K562 (cell line): Measurements from ENCODE around the gene FAM241B. TPM values are rescaled to one million over a fixed set of nuclear protein-coding genes. Genes with fewer than 3 reads are reported as not detected.

ENCODE experiments used
- ATAC-seq: fragments of 200-7000 bp; cut with Tn5 transposase; 3 replicates; pipeline ENCODE4 v1.9.1; 2020; ENCODE audit warnings: moderate library complexity
- BruUV-seq: library from RNA; stranded (reverse); fragments of 400-500 nt; replicated peaks from 2 replicates; lab custom pipeline; 2021; lab: Mats Ljungman, UMichigan
- CTCF ChIA-PET: fragments of 300-600 bp; formaldehyde crosslinking; extraction: SDS; loops from one replicate; lab custom pipeline; 2021; ENCODE audit warnings: low intra/inter-chr PET ratio; lab: Yijun Ruan, JAX
- POLR2A ChIA-PET: fragments of 300-600, 350-650 bp; sonication (Branson Sonifier 250); formaldehyde crosslinking; extraction: SDS; loops from one replicate; lab custom pipeline; 2021; ENCODE audit warnings: antibody characterized with exemption, inconsistent platforms; lab: Yijun Ruan, JAX
- DNase-seq, 4 experiments: peaks; one replicate each; pipeline versions ENCODE4 v3.0.0 to v3.0.0-alpha.2; 2011 to 2018; ENCODE audit warnings: low spot score in 3 of 4, mixed read lengths in 3 of 4; ENCODE audit errors: extremely low read depth in 1 of 4
- FAIRE-seq: peaks from 2 replicates; lab custom pipeline; 2011; peaks lifted over from hg19 to GRCh38; lab: Jason Lieb, UNC
- H2AFZ ChIP-seq: 2 replicates; pipeline ENCODE4 v1.6.0; 2011; ENCODE audit warnings: low read depth, low read length, control low read depth, inconsistent platforms
- H3K27ac ChIP-seq: fragments of 200-600 bp; 3 replicates; pipeline ENCODE4 v1.8.0; 2011; ENCODE audit warnings: low read depth, mild to moderate bottlenecking, control low read depth, inconsistent platforms, low read length, moderate library complexity, mixed read lengths; ENCODE audit errors: extremely low read depth
- H3K27me3 ChIP-seq, 2 experiments: fragments of 300-600 bp in 1 of 2; 2 replicates in 1 of 2; 3 replicates in 1 of 2; pipeline versions ENCODE4 v1.6.0 to v1.8.0; 2011; ENCODE audit warnings: inconsistent platforms in 2 of 2, low read length in 2 of 2, mild to moderate bottlenecking in 1 of 2, mixed read lengths in 1 of 2, moderate library complexity in 1 of 2; ENCODE audit not compliant: control insufficient read depth in 2 of 2, insufficient read depth in 2 of 2
- H3K36me3 ChIP-seq: fragments of 300-600 bp; 3 replicates; pipeline ENCODE4 v1.8.0; 2011; ENCODE audit warnings: mild to moderate bottlenecking, low read length, inconsistent platforms; ENCODE audit not compliant: control insufficient read depth, insufficient read depth
- H3K4me1 ChIP-seq, 2 experiments: fragments of 200-600 bp in 1 of 2; replicated peaks in 1 of 2; 2 replicates in 1 of 2; 3 replicates in 1 of 2; pipeline versions ENCODE4 v1.5.1 to v1.8.0; 2011; ENCODE audit warnings: inconsistent platforms in 2 of 2, low read length in 2 of 2, mild to moderate bottlenecking in 1 of 2, mixed read lengths in 1 of 2, moderate library complexity in 1 of 2; ENCODE audit not compliant: control insufficient read depth in 2 of 2, insufficient read depth in 2 of 2
- H3K4me2 ChIP-seq: 2 replicates; pipeline ENCODE4 v1.6.1; 2011; ENCODE audit warnings: low read length, control low read depth, inconsistent platforms, mixed read lengths; ENCODE audit not compliant: insufficient read depth
- H3K4me3 ChIP-seq: fragments of 200-600 bp; sonication (generic), shearing (Covaris generic); 2 replicates; pipeline ENCODE4 v1.5.1; 2016; ENCODE audit warnings: control low read depth, inconsistent platforms
- H3K79me2 ChIP-seq: fragments of 200-600 bp; 3 replicates; pipeline ENCODE4 v1.8.0; 2011; ENCODE audit warnings: low read length, inconsistent platforms; ENCODE audit not compliant: control insufficient read depth, insufficient read depth
- H3K9ac ChIP-seq, 2 experiments: 2 replicates each; pipeline versions ENCODE4 v1.6.0 to v1.6.1; 2011; ENCODE audit warnings: low read depth in 2 of 2, low read length in 2 of 2, control low read depth in 1 of 2, inconsistent platforms in 1 of 2, mild to moderate bottlenecking in 1 of 2, mixed read lengths in 1 of 2; ENCODE audit not compliant: insufficient read depth in 1 of 2
- H3K9me1 ChIP-seq: one replicate; pipeline ENCODE4 v1.6.0; 2011; ENCODE audit warnings: inconsistent platforms, mild to moderate bottlenecking, low read length, moderate library complexity; ENCODE audit not compliant: control insufficient read depth, insufficient read depth
- H3K9me3 ChIP-seq: replicated peaks from 2 replicates; pipeline ENCODE4 v1.5.1; 2011; ENCODE audit warnings: low read depth, low read length, inconsistent platforms; ENCODE audit not compliant: control insufficient read depth, insufficient read depth
- H4K20me1 ChIP-seq: replicated peaks from 2 replicates; pipeline ENCODE4 v1.6.1; 2011; ENCODE audit warnings: low read length, inconsistent platforms, mixed read lengths; ENCODE audit not compliant: control insufficient read depth, insufficient read depth
- NFIC ChIP-seq: fragments of 450-650 bp; IDR thresholded peaks from 2 replicates; pipeline ENCODE4 v1.6.1; 2017; ENCODE audit warnings: mild to moderate bottlenecking, inconsistent platforms
- SMARCA5 ChIP-seq: fragments of 450-650 bp; IDR thresholded peaks from 2 replicates; pipeline ENCODE4 v1.6.1; 2016
- SNRNP70 ChIP-seq: fragments of 200-400 bp; formaldehyde crosslinking; optimal IDR thresholded peaks from 2 replicates; pipeline ENCODE3; 2017; ENCODE audit warnings: low read depth, low read length
- WGBS: fragments of 100-300 bp; shearing (Covaris generic); methylation state at CpG from one replicate; pipeline ENCODE4 v1.1.6; 2016; ENCODE audit warnings: low coverage, mixed read lengths; ENCODE audit not compliant: insufficient coverage; ENCODE audit errors: missing lambda C conversion rate; 5-methylcytosine and 5-hydroxymethylcytosine counted together
- in situ Hi-C: fragments of 300-500 bp; cut with MboI; formaldehyde crosslinking; loops from 4 replicates; pipeline ENCODE4 v1.15.0; 2018; ENCODE audit warnings: inconsistent platforms, mixed read lengths
- intact Hi-C: fragments of 100-400 bp; cut with micrococcal nuclease; formaldehyde crosslinking; loops from 2 replicates; pipeline ENCODE4 v1.14.2; 2022
- polyA plus RNA-seq, 8 experiments: library from polyadenylated mRNA; depleted of rRNA in 4 of 8; stranded (reverse) in 5 of 8; unstranded in 3 of 8; fragments of >200 nt; fragmentation: Nextera tagmentation in 2 of 8; fragmentation: Illumina TruSeq in 1 of 8; extraction: Ambion mirVana in 2 of 8; extraction: Trizol in 1 of 8; gene quantifications; 2 replicates each; pipeline versions ENCODE4 v1.2.1 to v1.2.3, GENCODE V29; 2011 to 2014; ENCODE audit warnings: inconsistent platforms in 1 of 8, missing spikeins in 1 of 8
- total RNA-seq, 7 experiments: library from RNA; depleted of rRNA in 6 of 7; stranded (reverse); fragments of >200 nt in 6 of 7; fragmentation: Illumina TruSeq in 2 of 7; extraction: Trizol in 2 of 7; gene quantifications; 2 replicates each; pipeline versions ENCODE4 v1.2.1 to v1.2.3, GENCODE V29; 2011 to 2021; ENCODE audit warnings: low replicate concordance in 1 of 7
- TF ChIP-seq, protein P1 (sequence below): fragments of 200-600 bp; sonication (generic); IDR thresholded peaks from one replicate; pipeline ENCODE4 v1.6.1; 2012; ENCODE audit warnings: mild to moderate bottlenecking, low read depth, low read length, inconsistent platforms
- TF ChIP-seq, protein P2 (sequence below), 2 experiments: fragments of 200-800 bp in 1 of 2; sonication (Bioruptor generic) in 1 of 2; sonication (generic) in 1 of 2; formaldehyde crosslinking in 1 of 2; IDR thresholded peaks in 1 of 2; conservative IDR thresholded peaks in 1 of 2; 2 replicates each; pipeline versions ENCODE4 v1.5.0 to v1.6.1; 2016 to 2020; ENCODE audit warnings: missing compliant biosample characterization in 1 of 2, missing genetic modification characterization in 1 of 2, missing genetic modification reagents in 1 of 2
- TF ChIP-seq, protein P3 (sequence below), 3 experiments: IDR thresholded peaks in 2 of 3; conservative IDR thresholded peaks in 1 of 3; 2 replicates each; pipeline ENCODE4 v1.5.1; 2011 to 2012; ENCODE audit warnings: low read length in 3 of 3, mild to moderate bottlenecking in 3 of 3, control low read depth in 2 of 3, improper control_type of control experiment in 1 of 3, inconsistent platforms in 1 of 3, low read depth in 1 of 3, mixed read lengths in 1 of 3, moderate library complexity in 1 of 3; ENCODE audit not compliant: insufficient read depth in 2 of 3

The FAM241B gene
- total and polyA plus RNA-seq, 9 of the 15 experiments (the other 6 are each of a cell fraction or from before 2014, with no cell fraction given), result 1.9 to 11.1 (median 3.0) TPM

DNA sequence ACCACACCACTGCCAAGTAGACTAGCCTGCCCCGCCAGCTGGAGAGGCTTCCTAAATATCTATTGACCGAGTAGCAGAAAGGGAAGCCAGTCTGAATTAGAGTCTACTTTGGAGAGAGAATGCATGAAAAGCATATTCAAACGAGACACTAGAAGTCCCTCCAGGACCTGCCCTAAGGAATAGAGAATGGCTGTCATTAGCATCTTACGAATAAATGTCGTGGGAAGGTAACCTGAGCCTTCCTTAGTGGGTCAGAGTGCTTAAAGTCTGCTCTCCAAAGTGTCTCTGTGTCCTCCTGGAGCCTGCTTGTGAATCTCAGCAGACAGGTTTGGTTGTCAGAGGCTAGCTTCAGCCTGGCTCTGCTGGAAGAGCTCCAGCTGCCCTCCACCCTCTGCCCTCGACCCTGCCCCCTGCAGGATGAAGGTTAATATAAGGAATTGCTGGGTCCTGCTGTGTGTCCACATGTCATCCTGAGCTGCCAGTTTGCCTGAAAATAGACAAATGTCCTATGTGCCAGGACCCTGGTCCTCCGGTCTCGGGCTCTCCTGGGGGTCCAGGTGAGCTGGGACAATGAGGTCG is 33.4 kb downstream of the FAM241B start:
- POLR2A ChIA-PET, result interaction anchor here (0.7 to 1.4 kb wide), 4 partner anchors 10 to 252 kb away, joined by 3 read pairs; no protein-coding TSS in a partner anchor
- peak; percentile 82 for ATAC-seq

More for the DNA sequence above, 33.4 kb downstream of the FAM241B start:
- FAIRE-seq (no peak), DNase-seq (peak; percentile 19 to 55 (median 48))
- CTCF ChIA-PET, result no interaction called here
- H3K4me2 ChIP-seq, result no peak overlapping the region
- H2AFZ ChIP-seq, result no peak overlapping the region
- no peaks in the 10 kb centered on the region for H3K4me1 ChIP-seq
- H3K9me3 ChIP-seq, result no peaks in the 10 kb centered on the region
- H3K27ac ChIP-seq, result no peak overlapping the region
- no peak overlapping the region for H3K4me3 ChIP-seq
- H3K27me3 ChIP-seq, result peaks cover 21 to 75% of the 10 kb centered on the region in 2 experiments; a peak in 4 of 5 replicates
- TF ChIP-seq, protein P1, sequence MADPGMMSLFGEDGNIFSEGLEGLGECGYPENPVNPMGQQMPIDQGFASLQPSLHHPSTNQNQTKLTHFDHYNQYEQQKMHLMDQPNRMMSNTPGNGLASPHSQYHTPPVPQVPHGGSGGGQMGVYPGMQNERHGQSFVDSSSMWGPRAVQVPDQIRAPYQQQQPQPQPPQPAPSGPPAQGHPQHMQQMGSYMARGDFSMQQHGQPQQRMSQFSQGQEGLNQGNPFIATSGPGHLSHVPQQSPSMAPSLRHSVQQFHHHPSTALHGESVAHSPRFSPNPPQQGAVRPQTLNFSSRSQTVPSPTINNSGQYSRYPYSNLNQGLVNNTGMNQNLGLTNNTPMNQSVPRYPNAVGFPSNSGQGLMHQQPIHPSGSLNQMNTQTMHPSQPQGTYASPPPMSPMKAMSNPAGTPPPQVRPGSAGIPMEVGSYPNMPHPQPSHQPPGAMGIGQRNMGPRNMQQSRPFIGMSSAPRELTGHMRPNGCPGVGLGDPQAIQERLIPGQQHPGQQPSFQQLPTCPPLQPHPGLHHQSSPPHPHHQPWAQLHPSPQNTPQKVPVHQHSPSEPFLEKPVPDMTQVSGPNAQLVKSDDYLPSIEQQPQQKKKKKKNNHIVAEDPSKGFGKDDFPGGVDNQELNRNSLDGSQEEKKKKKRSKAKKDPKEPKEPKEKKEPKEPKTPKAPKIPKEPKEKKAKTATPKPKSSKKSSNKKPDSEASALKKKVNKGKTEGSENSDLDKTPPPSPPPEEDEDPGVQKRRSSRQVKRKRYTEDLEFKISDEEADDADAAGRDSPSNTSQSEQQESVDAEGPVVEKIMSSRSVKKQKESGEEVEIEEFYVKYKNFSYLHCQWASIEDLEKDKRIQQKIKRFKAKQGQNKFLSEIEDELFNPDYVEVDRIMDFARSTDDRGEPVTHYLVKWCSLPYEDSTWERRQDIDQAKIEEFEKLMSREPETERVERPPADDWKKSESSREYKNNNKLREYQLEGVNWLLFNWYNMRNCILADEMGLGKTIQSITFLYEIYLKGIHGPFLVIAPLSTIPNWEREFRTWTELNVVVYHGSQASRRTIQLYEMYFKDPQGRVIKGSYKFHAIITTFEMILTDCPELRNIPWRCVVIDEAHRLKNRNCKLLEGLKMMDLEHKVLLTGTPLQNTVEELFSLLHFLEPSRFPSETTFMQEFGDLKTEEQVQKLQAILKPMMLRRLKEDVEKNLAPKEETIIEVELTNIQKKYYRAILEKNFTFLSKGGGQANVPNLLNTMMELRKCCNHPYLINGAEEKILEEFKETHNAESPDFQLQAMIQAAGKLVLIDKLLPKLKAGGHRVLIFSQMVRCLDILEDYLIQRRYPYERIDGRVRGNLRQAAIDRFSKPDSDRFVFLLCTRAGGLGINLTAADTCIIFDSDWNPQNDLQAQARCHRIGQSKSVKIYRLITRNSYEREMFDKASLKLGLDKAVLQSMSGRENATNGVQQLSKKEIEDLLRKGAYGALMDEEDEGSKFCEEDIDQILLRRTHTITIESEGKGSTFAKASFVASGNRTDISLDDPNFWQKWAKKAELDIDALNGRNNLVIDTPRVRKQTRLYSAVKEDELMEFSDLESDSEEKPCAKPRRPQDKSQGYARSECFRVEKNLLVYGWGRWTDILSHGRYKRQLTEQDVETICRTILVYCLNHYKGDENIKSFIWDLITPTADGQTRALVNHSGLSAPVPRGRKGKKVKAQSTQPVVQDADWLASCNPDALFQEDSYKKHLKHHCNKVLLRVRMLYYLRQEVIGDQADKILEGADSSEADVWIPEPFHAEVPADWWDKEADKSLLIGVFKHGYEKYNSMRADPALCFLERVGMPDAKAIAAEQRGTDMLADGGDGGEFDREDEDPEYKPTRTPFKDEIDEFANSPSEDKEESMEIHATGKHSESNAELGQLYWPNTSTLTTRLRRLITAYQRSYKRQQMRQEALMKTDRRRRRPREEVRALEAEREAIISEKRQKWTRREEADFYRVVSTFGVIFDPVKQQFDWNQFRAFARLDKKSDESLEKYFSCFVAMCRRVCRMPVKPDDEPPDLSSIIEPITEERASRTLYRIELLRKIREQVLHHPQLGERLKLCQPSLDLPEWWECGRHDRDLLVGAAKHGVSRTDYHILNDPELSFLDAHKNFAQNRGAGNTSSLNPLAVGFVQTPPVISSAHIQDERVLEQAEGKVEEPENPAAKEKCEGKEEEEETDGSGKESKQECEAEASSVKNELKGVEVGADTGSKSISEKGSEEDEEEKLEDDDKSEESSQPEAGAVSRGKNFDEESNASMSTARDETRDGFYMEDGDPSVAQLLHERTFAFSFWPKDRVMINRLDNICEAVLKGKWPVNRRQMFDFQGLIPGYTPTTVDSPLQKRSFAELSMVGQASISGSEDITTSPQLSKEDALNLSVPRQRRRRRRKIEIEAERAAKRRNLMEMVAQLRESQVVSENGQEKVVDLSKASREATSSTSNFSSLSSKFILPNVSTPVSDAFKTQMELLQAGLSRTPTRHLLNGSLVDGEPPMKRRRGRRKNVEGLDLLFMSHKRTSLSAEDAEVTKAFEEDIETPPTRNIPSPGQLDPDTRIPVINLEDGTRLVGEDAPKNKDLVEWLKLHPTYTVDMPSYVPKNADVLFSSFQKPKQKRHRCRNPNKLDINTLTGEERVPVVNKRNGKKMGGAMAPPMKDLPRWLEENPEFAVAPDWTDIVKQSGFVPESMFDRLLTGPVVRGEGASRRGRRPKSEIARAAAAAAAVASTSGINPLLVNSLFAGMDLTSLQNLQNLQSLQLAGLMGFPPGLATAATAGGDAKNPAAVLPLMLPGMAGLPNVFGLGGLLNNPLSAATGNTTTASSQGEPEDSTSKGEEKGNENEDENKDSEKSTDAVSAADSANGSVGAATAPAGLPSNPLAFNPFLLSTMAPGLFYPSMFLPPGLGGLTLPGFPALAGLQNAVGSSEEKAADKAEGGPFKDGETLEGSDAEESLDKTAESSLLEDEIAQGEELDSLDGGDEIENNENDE, result no peak
- TF ChIP-seq, protein P2, sequence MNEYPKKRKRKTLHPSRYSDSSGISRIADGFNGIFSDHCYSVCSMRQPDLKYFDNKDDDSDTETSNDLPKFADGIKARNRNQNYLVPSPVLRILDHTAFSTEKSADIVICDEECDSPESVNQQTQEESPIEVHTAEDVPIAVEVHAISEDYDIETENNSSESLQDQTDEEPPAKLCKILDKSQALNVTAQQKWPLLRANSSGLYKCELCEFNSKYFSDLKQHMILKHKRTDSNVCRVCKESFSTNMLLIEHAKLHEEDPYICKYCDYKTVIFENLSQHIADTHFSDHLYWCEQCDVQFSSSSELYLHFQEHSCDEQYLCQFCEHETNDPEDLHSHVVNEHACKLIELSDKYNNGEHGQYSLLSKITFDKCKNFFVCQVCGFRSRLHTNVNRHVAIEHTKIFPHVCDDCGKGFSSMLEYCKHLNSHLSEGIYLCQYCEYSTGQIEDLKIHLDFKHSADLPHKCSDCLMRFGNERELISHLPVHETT (CRISPR knock-in tag; conservative IDR thresholded peaks at IDR 0.05 in 1 of 2, IDR thresholded peaks at IDR 0.05 in 1 of 2), result no peak
- TF ChIP-seq NFIC (peak; percentile 38), SNRNP70 (no peak), SMARCA5 (no peak)
- TF ChIP-seq, protein P3, sequence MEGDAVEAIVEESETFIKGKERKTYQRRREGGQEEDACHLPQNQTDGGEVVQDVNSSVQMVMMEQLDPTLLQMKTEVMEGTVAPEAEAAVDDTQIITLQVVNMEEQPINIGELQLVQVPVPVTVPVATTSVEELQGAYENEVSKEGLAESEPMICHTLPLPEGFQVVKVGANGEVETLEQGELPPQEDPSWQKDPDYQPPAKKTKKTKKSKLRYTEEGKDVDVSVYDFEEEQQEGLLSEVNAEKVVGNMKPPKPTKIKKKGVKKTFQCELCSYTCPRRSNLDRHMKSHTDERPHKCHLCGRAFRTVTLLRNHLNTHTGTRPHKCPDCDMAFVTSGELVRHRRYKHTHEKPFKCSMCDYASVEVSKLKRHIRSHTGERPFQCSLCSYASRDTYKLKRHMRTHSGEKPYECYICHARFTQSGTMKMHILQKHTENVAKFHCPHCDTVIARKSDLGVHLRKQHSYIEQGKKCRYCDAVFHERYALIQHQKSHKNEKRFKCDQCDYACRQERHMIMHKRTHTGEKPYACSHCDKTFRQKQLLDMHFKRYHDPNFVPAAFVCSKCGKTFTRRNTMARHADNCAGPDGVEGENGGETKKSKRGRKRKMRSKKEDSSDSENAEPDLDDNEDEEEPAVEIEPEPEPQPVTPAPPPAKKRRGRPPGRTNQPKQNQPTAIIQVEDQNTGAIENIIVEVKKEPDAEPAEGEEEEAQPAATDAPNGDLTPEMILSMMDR (IDR thresholded peaks at IDR 0.05 in 2 of 3, conservative IDR thresholded peaks at IDR 0.05 in 1 of 3; ENCODE audit: insufficient read depth in 2 of 3, low read depth in 1 of 3, low read length in 3 of 3), result peak; percentile 36 to 45 (median 44); a peak in 5 of 6 replicates
- peaks cover 14% of the 10 kb centered on the region; the same call in 1 of the 2 replicates for H4K20me1 ChIP-seq
- no peaks in the 10 kb centered on the region for H3K79me2 ChIP-seq
- no peaks in the 10 kb centered on the region for H3K9me1 ChIP-seq
- intact Hi-C loops, result no loop called here
- in situ Hi-C loops, result no loop called here
- no peak overlapping the region for H3K9ac ChIP-seq
- BruUV-seq, result no TSS peak
- H3K36me3 ChIP-seq, result no peaks in the 10 kb centered on the region
- WGBS, result under 1% methylated on average over 9 of the region's 9 CpGs
